HT1080 (cell line): ENCODE results near the gene KCNT1. TPM values are rescaled to one million over a fixed set of nuclear protein-coding genes. Genes with fewer than 3 reads are reported as not detected.
"Not testable (repeated sequence)": the region's sequence is repeated elsewhere in the genome, so short reads cannot be mapped to it uniquely, and the experiment has no call there.

Source experiments
- DNase-seq: peaks from one replicate; pipeline ENCODE4 v3.0.0-alpha.2; 2015; ENCODE audit warnings: low read depth
- total RNA-seq: library from RNA; depleted of rRNA; stranded (reverse); fragments of >200 nt; shearing (Covaris generic); gene quantifications from 2 replicates; pipeline ENCODE4 v1.2.3, GENCODE V29; 2014

The KCNT1 gene
- total RNA-seq, 1 experiment from 2014 or later = not detected

DNA sequence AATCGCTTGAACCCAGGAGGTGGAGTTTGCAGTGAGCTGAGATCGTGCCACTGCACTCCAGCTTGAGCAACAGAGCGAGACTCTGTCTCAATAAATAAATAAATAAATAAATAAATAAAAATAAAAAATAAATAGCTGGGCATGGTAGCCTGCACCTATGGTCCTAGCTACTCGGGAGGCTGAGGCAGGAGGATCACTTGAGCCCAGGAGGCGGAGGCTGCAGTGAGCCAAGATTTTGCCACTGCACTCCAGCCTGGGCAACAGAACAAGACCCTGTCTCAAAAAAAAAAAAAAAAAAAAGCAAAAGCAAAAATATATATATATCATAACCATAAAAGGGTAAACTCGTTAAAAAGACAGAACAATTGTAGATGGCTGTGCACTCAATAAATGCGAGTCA lies 29.2 kb upstream of the KCNT1 start:
- DNase-seq = not testable (repeated sequence)

- no peak for DNase-seq
These were observed 28.0 kb upstream of the KCNT1 start for GRCh38 chr9:135673941-135674340.

- no peak for DNase-seq
These were observed 27.0 kb upstream of the KCNT1 start for GRCh38 chr9:135674977-135675376.

- DNase-seq = no peak
These were observed 25.1 kb upstream of the KCNT1 start for GRCh38 chr9:135676891-135677290.

DNA sequence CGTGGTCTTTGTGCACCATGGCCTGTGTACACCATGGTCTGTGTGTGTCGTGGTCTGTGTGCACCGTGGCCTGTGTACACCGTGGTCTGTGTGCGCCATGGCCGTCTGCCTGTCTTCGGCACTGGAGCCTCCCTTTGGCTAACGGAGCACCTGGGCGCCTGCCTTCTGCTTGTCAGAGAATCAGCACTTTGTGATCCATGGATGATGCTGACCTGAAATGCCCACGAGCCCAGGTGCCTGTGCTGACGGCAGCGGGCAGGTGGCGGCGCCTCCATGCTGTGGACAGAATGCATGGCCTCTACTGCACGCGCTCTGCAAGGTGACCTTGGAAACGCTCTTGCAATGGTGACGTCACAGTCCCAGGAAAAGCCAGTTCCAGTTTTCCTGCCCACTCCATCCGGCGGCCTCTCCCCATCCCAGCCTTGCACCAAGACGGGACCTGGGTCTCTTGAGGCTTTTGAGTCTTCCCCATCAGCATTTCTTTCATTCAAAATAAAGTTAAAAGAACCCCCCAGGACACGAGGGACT lies 24.3 kb upstream of the KCNT1 start:
- no peak for DNase-seq

- DNase-seq = no peak
These were observed 23.6 kb upstream of the KCNT1 start for GRCh38 chr9:135678236-135679017.

DNA sequence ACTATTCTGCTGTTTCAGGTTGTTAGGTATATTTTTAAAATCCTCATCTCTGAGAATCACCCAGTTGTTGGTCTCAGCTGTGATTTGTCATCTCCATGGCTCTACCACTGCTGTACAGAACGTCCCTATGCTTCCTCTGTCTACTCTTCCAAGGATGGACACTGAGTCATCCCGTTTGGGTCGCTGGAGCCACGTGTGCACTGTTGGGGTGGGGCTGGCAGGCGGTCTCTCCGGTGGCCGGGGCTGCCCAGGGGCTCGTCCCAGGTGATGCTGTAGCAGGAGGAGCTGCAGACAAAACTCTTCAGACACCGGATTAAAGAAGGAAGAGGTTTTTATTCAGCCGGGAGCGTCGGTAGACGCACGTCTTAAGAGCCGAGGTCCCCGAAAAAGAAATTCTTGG lies 21.9 kb upstream of the KCNT1 start:
- peak; percentile 18 for DNase-seq

GRCh38 chr9:135681161-135681560 lies 20.8 kb upstream of the KCNT1 start:
- no peak for DNase-seq

DNA sequence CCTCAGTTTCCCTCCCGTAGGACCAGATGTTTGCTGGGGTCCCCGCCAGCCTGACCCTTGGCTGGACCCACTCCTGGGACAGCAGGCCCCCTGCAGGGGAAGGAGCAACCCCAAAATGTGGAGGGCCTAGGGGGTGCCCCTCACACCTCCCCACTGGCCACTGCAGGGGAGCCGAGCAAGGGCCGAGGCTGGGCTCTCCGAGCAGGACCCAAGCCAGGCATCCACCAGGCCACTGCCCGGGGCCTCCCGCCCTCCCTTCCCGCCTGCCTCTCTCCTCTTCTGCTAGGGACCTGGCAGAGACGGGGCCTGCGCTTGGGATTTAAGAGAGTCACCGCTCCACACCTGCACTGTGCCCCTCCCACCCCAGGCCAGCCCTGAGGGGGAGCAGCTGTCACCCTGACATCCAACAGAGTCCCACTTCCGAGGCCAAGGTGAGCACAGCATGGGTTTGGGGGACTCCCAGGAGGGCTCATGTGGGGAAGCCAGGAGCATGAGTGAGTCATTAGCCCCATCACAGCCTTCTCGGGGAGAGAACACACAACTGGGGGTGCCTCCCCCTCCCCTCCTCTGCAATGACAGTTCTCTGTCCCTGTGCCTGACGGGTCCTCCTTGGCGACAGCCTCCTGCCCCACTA lies 18.5 kb upstream of the KCNT1 start:
- DNase-seq = no peak

GRCh38 chr9:135684691-135685090 lies 17.3 kb upstream of the KCNT1 start:
- no peak for DNase-seq

GRCh38 chr9:135687216-135687615 lies 14.8 kb upstream of the KCNT1 start:
- no peak for DNase-seq

DNA sequence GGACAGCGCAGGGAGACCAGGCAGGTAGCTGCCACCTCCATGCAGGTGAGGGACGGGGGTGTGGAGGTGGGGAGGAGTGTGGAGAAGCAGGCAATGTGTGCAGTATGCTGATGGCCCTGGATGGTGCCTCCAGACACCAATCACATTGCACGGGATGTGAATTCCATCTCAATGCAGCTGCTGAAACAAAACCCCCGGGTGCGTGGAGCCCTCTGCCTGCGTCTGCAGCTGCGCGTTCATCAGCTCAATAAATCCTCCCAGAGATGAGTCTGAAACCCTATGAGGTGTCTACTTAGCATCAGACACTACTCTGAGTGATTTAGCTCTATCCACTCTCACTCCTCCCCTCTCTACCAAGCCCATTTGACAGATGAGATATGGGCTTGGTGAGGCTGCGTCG lies 13.0 kb upstream of the KCNT1 start:
- DNase-seq = no peak

GRCh38 chr9:135690836-135691570 lies 11.0 kb upstream of the KCNT1 start:
- no peak for DNase-seq

- DNase-seq = no peak
These were observed 9.6 kb upstream of the KCNT1 start for GRCh38 chr9:135692410-135692809.

DNA sequence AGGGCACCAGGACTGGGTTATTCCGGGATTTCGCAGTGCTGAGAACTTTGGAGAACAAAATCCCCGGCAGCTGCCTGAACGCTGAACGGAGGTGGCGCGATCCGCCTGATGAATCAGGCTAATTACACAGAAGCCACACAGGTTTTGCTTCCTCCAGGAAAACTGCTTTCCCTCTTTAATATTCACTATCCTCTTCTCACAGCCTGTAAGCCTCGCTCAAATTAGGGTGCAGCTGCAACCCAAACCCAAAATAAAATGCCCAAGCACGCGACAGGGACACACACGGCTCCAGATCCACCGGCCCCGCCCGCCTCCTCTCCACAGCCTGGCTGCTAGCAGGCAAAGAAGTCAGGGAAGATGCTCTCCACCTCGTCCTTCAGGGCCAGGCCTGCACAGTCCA lies 8.7 kb upstream of the KCNT1 start:
- no peak for DNase-seq

- DNase-seq = no peak
These were observed 8.2 kb upstream of the KCNT1 start for GRCh38 chr9:135693771-135694170.

DNA sequence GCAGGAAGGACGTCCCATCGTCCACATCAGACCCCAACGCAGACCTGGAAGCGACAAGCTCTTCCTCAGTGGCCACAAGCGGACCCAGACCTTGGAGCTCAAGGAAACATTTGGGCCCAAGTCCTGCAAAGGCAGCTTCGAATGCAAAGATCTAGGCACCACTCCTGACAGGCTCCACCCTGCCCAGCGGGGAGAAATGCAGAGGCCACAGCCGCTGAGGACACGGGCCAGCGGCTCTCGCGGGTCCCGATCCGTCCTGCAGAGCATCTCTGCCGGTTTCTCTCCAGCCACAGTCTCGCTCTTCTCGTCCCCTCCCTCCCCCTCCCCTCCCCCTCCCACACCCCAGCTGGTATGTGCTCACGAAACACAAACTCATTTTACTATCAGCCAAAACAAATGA lies 7.6 kb upstream of the KCNT1 start:
- no peak for DNase-seq

DNA sequence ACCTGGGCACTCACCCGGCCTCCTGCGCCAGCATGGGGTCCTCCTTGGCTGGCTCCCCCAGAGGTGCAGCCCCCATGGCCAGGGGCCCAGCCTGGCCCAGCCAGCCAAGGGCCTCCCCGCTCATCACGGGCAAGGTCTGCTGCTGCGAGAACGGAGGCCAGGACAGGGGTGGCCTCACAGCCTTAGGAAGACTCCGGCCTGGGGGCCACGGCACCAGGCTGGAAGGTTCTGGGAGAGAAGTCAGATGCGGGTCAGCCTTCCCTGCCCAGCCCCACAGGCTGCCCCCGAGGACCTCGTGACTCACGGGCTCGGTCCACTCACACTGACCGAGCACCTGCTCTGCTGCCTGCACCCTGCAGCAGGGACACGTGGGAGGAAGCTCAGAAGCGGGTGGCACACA lies 6.9 kb upstream of the KCNT1 start:
- no peak for DNase-seq

DNA sequence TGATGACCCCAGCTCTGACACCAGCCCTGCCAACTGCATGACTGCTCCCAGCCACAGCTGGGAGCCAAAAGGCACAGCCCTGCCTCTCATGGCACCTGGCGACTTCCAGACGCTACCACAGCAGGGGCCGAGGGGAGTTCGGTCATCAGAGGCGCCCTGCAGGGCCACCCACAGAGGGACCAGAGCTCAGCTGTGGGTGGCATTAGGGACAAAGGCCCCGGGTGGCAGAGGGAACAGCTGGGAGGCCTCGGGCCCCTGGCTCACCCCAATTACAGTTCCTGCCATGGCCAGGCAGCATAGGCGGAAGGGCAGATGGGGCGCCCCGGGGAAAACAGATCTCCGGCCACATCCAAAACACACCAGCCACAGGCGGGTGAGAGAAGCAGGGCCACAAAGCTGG lies 6.3 kb upstream of the KCNT1 start:
- DNase-seq = no peak

DNA sequence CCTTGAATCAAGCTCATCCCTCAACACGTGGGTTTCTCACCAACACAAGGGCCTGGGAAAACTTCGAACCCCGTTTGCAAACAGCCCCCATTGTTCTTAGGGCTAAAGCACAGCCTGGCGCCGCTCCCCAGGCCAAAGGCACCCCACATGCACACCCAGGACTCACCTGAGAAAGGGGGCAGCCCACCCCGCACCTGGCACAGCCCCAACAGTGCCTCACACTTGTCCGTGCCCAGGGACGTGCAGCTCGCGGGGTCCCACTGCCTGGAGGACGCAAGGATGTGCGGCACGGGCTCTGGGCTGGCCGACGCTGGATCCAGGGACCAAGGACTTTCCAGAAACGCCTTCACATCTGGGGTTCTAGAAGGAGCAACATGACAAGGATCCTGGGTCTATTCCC lies 5.5 kb upstream of the KCNT1 start:
- no peak for DNase-seq

GRCh38 chr9:135697226-135697625 lies 4.8 kb upstream of the KCNT1 start:
- DNase-seq = no peak

- no peak for DNase-seq
These were observed 3.7 kb upstream of the KCNT1 start for GRCh38 chr9:135698236-135698635.
